Neural progenitor cell (in vitro differentiated cells): ENCODE measurements around the gene BOC.

Experiments used
- CTCF ChIP-seq: fragments of 200-600 bp; sonication (generic); IDR thresholded peaks from 2 replicates; pipeline ENCODE4 v1.5.1; 2017; ENCODE audit warnings: antibody characterized with exemption, mild to moderate bottlenecking
- EZH2 ChIP-seq: fragments of 200-600 bp; sonication (generic); IDR thresholded peaks from 2 replicates; pipeline ENCODE4 v1.6.1; 2017; ENCODE audit warnings: antibody characterized with exemption, mild to moderate bottlenecking, moderate library complexity
- EZH2phosphoT487 ChIP-seq: fragments of 200-600 bp; sonication (generic); IDR thresholded peaks from 2 replicates; pipeline ENCODE4 v1.6.1; 2017; ENCODE audit warnings: antibody characterized with exemption

DNA sequence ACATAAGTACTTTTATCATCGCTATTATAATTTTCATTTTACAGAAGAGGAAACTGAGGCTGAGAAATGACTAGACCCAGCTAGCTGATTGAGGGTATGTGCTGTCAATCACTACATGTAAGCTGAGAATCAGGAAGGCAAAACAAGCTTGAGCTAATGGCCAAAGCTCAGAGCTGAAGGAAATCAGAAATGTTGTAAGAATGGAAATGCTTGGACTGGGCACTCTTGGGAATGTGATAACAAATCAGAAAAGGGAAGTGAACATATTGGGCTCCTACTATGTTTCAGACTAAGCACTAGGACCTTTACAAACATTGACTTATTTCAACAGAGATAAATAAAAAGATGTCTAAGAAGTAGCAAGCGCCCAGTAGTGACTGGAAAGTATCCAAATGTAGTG, 33.8 kb upstream of the BOC start:
- no peak for TF ChIP-seq CTCF
- TF ChIP-seq EZH2 = no peak
- TF ChIP-seq EZH2phosphoT487 = no peak
